Activated CD4-positive, alpha-beta T cell treated with anti-CD3 and anti-CD28 coated beads, Interleukin-2, amount 50 U/mL, for 16 hours (primary cell): ENCODE data around the gene ALG1L2.
"Not testable (repeated sequence)": the region's sequence is repeated elsewhere in the genome, so short reads cannot be mapped to it uniquely, and the experiment has no call there.

ENCODE experiments used
- DNase-seq: peaks from one replicate; pipeline ENCODE4 v3.0.0-alpha.2; 2020

ALG1L2 gene

DNA sequence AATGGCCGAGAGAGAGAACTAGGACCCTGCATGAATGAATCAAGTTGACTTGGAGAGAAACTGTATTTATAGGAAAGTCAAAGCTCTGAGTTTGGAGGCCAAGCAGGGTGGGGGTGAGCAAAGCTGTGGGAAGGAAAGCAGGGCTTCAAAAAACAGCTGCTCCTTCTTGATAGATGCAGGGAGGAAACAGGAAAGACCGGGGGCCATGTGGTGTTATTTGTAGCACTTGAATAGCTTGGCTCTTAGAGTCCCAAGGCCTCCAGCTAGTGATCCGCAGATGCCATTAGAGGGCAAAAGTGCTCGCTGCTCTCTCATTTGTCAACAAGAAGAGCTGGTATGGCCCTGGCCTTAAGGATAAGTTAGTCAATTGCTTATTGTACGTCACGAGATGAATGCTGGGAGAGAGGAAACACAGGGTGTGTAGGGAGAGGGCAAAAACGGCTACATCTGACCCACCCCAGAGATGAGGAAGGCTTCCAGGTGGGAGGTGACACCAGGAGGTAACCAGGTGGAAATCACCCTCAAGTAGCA is at the start of gene ALG1L2:
Gene ALG1L2, plus strand, starts transcription at position 481 of the 531 bp plus-strand sequence. CDS start 186 bp downstream, outside the sequence.
- no peak for DNase-seq

DNA sequence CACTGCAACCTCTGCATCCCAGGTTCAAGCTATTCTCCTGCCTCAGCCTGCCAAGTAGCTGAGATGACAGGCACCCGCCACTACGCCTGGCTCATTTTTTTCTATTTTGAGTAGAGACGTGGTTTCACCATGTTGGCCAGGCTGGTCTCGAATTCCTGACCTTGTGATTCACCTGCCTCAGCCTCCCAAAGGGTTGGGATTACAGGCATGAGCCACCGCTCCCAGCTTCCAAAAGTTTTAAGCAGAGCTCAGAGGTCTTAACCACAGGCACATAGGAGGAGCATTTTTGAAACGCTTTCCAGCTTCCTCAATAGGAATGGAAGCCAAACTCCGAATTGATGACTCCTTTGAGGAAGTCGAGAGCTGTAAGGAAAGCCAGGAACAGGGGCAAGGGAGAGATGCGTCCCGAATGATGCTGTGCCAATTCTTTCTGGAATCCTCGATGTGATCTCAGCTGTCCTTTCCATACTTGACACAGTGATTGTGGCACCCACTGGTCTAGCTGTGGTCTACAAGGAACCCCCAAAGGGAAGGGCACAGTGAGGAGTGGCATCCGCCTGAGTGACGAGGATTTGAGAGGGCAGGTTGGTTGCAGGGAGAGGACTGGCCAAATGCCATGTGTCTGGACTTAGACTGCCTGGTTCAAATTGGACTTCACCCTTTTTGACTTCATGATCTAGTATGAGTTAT is 44.4 kb upstream of the ALG1L2 start:
- not testable (repeated sequence) for DNase-seq

GRCh38 chr3:130042736-130043135 is 38.9 kb upstream of the ALG1L2 start:
- DNase-seq, result not testable (repeated sequence)

DNA sequence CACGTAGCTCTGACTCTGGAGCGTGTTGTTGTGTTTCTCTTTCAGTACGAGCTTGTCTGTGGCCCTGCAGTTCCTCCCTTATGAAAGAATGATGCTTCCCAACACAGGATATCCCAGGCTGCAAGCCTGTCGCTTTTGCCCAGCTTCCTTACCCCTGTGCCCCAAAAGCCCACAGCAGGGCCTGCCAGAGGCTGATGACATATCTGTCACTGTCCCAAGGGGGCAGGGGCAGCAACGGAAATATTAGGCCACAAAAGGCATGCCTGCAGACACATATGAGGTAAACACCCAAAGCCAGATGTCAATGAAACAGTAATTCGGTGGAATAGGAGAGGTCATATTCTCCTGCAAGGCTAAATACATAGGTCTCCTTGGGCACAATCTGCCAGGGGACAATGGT is 38.0 kb upstream of the ALG1L2 start:
- DNase-seq, result not testable (repeated sequence)

DNA sequence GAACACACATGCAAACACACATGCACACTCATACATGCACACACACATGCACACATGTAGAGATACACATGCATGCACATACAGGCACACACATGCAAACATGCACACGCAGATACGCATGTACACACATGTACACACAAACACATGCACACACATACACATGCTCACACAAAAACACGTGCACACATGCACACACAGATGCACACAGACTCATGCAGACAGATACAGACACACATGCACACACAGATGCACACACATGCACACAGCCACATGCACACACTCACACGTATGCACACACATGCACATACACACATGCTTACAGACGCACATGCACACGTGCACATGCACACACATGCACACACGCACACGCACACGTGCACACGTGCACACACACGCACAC is 37.3 kb upstream of the ALG1L2 start:
- DNase-seq, result no peak

GRCh38 chr3:130048726-130049125 is 32.9 kb upstream of the ALG1L2 start:
- DNase-seq, result no peak

- not testable (repeated sequence) for DNase-seq
Observed at GRCh38 chr3:130052366-130052765, 29.3 kb upstream of the ALG1L2 start.

DNA sequence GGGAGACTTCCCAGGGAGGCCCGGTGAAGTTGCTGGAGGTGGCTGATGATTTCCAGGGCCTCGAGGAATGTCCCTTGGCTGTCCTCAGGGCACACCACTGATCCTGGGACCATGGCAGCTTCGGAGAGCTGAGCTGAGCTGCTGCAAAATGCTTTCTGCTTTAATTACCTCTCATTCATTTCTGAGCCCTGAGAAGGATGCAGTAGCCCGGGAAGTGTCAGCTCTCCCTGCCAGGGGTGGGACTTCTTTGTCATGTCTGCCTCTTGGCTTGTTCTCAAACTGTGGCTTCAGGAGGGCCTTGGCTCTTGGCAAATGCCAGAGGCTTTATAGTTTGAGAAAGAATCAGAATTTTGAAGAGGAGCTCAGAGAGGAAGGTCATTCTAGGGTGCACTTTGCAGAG is 28.7 kb upstream of the ALG1L2 start:
- not testable (repeated sequence) for DNase-seq

- DNase-seq, result not testable (repeated sequence)
Observed at GRCh38 chr3:130057536-130058266, 23.9 kb upstream of the ALG1L2 start.

DNA sequence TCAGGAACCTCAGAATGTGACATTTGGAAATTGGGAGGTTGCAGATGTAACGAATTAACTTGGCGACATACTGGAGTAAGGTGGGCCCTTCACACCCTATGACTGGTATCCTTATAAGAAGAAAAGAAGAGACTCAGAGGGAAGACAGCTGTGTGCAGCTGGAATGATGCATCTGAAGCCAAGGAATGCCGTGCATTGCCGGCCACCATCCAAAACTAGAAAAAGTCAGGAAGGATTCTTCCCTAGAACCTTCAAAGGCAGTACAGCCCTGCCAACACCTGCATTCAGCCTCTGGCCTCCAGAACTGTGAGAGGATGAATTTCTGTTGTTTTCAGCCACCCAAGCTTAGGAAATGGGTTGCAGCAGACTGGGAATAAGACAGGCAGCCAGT is 23.4 kb upstream of the ALG1L2 start:
- DNase-seq, result not testable (repeated sequence)

DNA sequence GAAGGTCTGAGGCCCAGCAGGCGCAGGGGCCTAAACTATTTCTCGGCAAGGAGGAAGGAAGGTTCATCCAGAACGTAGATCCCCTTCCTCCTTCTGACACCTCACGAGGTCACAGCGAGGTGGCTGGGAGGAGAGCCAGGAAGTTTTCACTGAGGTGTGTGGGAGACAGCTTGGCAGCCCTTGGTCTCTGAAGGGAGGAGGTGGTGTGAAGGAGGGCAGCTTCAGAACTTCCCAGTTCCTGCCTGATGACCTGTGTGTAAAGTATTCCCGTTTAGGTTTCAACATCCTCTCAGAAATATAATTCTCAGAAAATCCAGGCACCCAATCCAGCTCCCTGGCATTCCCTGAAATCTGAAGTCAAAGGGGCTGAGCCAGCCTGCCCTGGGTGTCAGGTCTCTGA is 22.9 kb upstream of the ALG1L2 start:
- DNase-seq, result not testable (repeated sequence)

DNA sequence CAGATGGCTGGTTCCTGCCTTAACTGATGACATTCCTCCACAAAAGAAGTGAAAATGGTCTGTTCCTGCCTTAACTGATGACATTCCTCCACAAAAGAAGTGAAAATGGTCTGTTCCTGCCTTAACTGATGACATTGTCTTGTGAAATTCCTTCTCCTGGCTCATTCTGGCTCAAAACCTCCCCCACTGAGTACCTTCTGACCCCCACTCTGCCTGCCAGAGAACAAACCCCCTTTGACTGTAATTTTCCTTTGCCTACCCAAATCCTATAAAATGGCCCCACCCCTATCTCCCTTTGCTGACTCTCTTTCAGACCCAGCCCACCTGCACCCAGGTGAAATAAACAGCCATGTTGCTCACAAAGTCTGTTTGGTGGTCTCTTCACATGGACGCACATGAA is 22.5 kb upstream of the ALG1L2 start:
- not testable (repeated sequence) for DNase-seq

- no peak for DNase-seq
Observed at GRCh38 chr3:130073582-130073981, 8.0 kb upstream of the ALG1L2 start.

GRCh38 chr3:130077636-130078035 is 4.0 kb upstream of the ALG1L2 start:
- no peak for DNase-seq

DNA sequence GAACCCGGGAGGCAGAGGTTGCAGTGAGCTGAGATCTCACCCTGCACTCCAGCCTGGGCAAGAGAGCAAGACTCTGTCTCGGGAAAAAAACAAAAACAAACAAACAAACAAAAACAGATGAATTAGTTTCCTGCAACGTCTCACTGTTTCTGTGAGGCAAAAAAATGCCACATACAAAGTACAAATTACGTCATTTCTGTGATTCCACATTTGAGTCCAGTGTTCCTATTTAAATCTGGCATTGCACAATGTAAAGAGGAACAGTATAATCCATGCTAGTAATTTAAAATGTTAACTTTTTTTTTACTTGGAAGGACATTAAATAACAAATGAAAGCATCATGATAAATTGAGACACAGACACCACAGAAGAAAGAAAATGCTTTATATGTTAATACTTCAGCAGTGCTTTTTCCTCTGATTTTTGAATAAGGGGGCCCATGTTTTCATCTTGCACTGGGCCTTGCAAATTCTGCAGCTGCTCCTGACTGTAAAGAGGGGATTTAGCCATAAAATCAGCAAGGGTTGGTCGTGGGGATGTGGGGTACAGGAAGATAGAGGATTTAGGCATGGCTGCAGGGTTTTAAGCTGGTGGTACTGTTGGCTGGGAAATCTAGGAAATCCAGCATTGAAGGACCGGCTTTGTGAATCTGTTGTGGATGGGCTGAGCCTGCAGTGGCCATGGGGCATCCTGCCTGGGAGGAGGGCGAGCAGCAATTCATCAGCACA is 1.9 kb downstream of the ALG1L2 start:
- DNase-seq, result not testable (repeated sequence)

- DNase-seq, result no peak
Observed at GRCh38 chr3:130084436-130084980, 2.9 kb downstream of the ALG1L2 start.

GRCh38 chr3:130085881-130086280 is 4.2 kb downstream of the ALG1L2 start:
- DNase-seq, result no peak

DNA sequence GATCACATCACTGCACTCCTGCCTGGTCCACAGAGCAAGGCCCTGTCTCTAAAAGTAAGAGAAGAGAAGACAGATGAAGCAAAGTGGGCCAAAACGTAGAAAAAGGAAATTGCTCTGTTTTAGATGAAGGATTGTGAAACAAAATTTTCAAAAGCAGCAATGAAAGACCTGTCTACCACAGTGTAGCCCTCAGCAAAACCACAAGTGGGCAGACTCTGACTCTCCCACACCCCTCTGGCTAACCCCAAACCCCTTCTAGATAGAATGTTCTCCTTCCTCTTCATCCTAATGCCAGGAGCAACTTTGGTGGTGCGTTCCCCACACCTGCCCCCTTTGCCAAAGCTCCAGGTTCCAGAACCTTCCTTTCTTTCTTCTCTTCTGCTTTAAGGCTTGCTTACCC is 5.0 kb downstream of the ALG1L2 start:
- DNase-seq, result not testable (repeated sequence)

DNA sequence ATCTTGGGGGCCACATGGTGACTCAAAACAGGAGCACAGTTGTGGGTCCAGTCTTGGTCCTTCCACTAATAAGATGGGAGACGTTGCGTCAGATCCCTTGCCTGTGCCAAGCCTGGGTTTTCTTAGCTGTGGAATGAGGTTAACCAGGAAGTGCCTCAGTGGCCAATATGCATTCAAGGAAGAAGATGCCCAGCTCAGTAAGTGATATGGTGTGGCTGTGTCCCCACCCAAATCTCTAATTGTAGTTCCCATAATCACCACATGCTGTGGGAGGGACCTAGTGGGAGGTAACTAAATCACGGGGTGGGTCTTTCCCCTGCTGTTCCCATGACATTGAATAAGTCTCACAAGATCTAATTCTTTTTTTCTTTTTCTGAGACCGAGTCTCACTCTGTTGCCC is 6.4 kb downstream of the ALG1L2 start:
- DNase-seq, result no peak

DNA sequence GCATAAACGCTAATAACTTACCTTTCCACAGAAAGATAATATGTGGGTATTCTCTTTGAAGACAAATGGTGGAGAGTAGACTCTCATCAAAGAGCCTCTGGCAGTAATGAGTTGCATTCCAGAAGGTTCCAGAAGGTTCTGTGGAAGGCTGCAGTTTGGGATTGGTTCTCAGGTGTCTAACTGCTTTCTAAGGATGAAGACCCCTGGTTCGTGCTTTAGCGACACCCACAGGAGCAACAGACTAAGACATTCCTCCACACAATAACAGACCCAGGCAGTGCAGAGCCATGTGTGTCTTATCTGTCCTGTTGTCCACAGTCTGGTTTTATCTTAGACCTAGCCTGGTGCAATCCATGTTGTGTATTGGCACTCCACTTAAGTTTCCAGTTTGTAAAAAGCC is 9.1 kb downstream of the ALG1L2 start:
- DNase-seq, result not testable (repeated sequence)

GRCh38 chr3:130091958-130092357 is 10.3 kb downstream of the ALG1L2 start:
- DNase-seq, result no peak

DNA sequence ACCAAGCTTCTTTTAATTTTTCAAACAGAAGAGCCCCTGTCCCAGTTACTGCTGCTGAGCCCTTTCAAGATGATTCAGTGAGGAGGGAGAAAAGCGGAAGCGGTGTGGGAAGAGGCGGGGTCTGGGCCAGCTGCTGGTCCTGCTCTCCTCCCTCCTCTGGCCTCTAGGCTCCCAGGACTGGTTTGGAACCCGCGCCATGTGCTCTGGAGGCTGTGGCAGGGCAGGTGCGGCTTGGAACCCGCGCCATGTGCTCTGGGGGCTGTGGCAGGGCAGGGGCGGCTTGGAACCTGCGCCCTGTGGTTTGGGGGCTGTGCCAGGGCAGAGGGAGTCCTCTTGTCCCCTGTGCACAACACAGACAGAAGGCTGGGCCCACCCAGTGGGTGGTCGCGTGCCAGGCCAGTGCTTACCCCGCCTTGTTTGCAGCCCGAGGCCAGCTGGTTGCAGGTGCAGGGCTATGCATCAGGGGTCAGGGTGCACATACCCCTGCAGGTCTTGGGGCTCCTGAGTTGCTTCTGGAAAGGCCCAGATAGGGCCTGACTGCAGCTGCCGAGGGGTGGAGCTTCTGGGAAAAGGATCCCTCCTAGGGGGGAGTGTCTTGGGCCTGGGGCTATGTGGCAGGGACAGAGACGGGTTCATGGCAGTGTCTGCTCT is 12.2 kb downstream of the ALG1L2 start:
- DNase-seq, result peak; percentile 72
